H1 (cell line): ENCODE measurements around the gene YLPM1. TPM values are rescaled to one million over a fixed set of nuclear protein-coding genes. Genes with fewer than 3 reads are reported as not detected.

Source experiments
- MAFK ChIP-seq: IDR thresholded peaks from 2 replicates; pipeline ENCODE4 v1.6.1; 2012; ENCODE audit warnings: low read depth, mild to moderate bottlenecking, improper control_type of control experiment, low read length
- polyA plus RNA-seq, 7 experiments: library from polyadenylated mRNA; depleted of rRNA in 3 of 7; stranded (reverse) in 5 of 7; unstranded in 2 of 7; fragments of >200 nt in 5 of 7; fragments of 200-250 nt in 2 of 7; gene quantifications; 1 replicate in 5 of 7; 2 replicates in 1 of 7; 4 replicates in 1 of 7; pipeline versions ENCODE4 v1.2.1 to v1.2.3, GENCODE V29; 2011 to 2013; ENCODE audit warnings: missing spikeins in 2 of 7, mixed read lengths in 2 of 7
- total RNA-seq: library from RNA; stranded (reverse); fragmentation: NEBNext Ultra II Directional; extraction: Animal tissue kit (Norgen Biotek cat#: 25700); gene quantifications from 2 replicates; pipeline ENCODE4 v1.2.1, GENCODE V29; 2021

The YLPM1 gene
- total and polyA plus RNA-seq, 2 of the 8 experiments (the other 6 are each of a cell fraction or from before 2014, with no cell fraction given), result 13.5 to 71.7 TPM

DNA sequence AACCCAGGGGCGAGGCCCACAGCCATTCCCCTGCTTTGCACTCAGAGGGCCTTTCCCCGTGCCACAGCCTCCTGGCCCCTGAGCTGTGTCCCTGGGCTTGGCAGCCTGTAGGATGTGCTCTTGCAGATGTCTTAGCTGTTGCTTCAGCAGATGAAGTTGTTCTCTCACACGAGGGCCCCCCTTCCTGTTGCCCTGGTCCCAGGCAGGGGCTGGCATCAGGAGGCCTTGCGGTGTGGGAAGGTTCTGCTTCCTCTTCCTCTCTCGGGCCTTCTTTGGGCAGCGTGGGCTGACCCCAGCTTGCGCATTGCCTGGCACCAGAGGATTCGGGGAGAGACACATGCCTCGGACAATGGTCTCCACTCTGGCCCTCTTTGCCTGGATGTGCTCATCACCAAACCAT lies 100.2 kb downstream of the YLPM1 start (continued):
- TF ChIP-seq MAFK, result no peak
- TF ChIP-seq, all 59 proteins: peak for 0
